Osteocyte (in vitro differentiated cells): ENCODE data around the gene SORBS1. TPM values are rescaled to one million over a fixed set of nuclear protein-coding genes. Genes with fewer than 3 reads are reported as not detected.
A peak's percentile ranks its signal among the peaks of the same experiment; 100 is the strongest.

Source experiments
- DNase-seq: peaks from one replicate; pipeline ENCODE4 v3.0.0; 2021; ENCODE audit warnings: mixed read lengths; ENCODE audit not compliant: unreplicated experiment; ENCODE audit errors: extremely low spot score
- H3K27ac Mint-ChIP-seq: one replicate; pipeline ENCODE4 v1.8.0; 2021; ENCODE audit warnings: mild to moderate bottlenecking, mixed read lengths; ENCODE audit not compliant: unreplicated experiment
- H3K27me3 Mint-ChIP-seq: one replicate; pipeline ENCODE4 v1.8.0; 2021; ENCODE audit warnings: mixed read lengths; ENCODE audit not compliant: unreplicated experiment
- H3K36me3 Mint-ChIP-seq: one replicate; pipeline ENCODE4 v1.8.0; 2021; ENCODE audit warnings: mixed read lengths; ENCODE audit not compliant: unreplicated experiment
- H3K4me1 Mint-ChIP-seq: one replicate; pipeline ENCODE4 v1.8.0; 2021; ENCODE audit warnings: mixed read lengths; ENCODE audit not compliant: unreplicated experiment
- H3K4me3 Mint-ChIP-seq: one replicate; pipeline ENCODE4 v1.8.0; 2021; ENCODE audit warnings: mild to moderate bottlenecking, moderate library complexity, mixed read lengths; ENCODE audit not compliant: unreplicated experiment
- H3K9me3 Mint-ChIP-seq: one replicate; pipeline ENCODE4 v1.8.0; 2021; ENCODE audit warnings: mixed read lengths; ENCODE audit not compliant: unreplicated experiment
- long read RNA-seq: library from polyadenylated mRNA; unstranded; transcript quantifications from one replicate; pipeline ENCODE4 v2.0.0, GENCODE V29; 2021
- total RNA-seq: library from RNA; stranded (reverse); gene quantifications from 2 replicates; pipeline ENCODE4 v1.2.1, GENCODE V29; 2021
- TF ChIP-seq, protein P1 (sequence below): fragments of 200-600 bp; sonication (generic); IDR thresholded peaks from 2 replicates; pipeline ENCODE4 v1.5.0; 2021; ENCODE audit warnings: antibody characterized with exemption, mild to moderate bottlenecking, moderate library complexity

The SORBS1 gene
- 1.7 TPM in 2 replicates for total RNA-seq
- long read RNA-seq, partial matches to known transcripts: 0 of 1 reads
- long read RNA-seq, other reads (novel, unspliced or antisense): 1 of 1 reads

- Mint-ChIP-seq H3K9me3 (no peaks in the 10 kb centered on the region), H3K27me3 (peaks cover 40% of the 10 kb centered on the region), H3K4me1 (peaks cover 8% of the 10 kb centered on the region), H3K27ac (peak within 1 kb of the TSS; percentile 50), H3K36me3 (no peaks in the 10 kb centered on the region), H3K4me3 (peak within 1 kb of the TSS; percentile 96)
- DNase-seq: peak; percentile 97
- TF ChIP-seq, protein P1, sequence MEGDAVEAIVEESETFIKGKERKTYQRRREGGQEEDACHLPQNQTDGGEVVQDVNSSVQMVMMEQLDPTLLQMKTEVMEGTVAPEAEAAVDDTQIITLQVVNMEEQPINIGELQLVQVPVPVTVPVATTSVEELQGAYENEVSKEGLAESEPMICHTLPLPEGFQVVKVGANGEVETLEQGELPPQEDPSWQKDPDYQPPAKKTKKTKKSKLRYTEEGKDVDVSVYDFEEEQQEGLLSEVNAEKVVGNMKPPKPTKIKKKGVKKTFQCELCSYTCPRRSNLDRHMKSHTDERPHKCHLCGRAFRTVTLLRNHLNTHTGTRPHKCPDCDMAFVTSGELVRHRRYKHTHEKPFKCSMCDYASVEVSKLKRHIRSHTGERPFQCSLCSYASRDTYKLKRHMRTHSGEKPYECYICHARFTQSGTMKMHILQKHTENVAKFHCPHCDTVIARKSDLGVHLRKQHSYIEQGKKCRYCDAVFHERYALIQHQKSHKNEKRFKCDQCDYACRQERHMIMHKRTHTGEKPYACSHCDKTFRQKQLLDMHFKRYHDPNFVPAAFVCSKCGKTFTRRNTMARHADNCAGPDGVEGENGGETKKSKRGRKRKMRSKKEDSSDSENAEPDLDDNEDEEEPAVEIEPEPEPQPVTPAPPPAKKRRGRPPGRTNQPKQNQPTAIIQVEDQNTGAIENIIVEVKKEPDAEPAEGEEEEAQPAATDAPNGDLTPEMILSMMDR: no peak
Observed at GRCh38 chr10:95561177-95561863, at the start of gene SORBS1. TSS of gene SORBS1 (minus strand) at chr10:95561371. CDS start at chr10:95441135, 120,236 bp downstream.

GRCh38 chr10:95610727-95611126, 49.6 kb upstream of the SORBS1 start:
- TF ChIP-seq, protein P1: no peak
- no peaks in the 10 kb centered on the region for H3K27me3 Mint-ChIP-seq
- no peak for DNase-seq
- H3K27ac Mint-ChIP-seq: no peak overlapping the region
- H3K36me3 Mint-ChIP-seq: peaks cover 65% of the 10 kb centered on the region
- H3K4me3 Mint-ChIP-seq: no peak overlapping the region
- no peaks in the 10 kb centered on the region for H3K9me3 Mint-ChIP-seq
- H3K4me1 Mint-ChIP-seq: no peaks in the 10 kb centered on the region

DNA sequence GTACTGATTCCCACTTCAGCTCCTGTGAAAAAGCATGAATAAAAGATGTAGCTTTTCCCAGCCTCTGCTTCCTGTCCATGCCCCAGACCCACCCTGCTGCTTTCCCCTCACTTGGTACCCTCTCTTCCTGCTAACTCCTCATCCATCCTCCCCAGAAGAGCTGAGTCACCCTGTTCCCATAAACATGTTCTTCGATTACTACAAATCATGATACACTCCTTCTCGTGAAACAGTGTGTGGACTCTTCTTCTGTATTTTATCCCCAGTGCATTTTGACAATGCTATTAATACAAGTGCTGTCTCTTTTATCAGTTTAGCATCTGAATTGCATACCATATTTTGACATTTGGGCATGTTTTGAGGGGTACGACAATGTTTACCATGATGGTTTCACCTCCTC, 45.8 kb upstream of the SORBS1 start:
- H3K36me3 Mint-ChIP-seq: peaks cover 39% of the 10 kb centered on the region
- no peak for DNase-seq

GRCh38 chr10:95605163-95605562, 44.0 kb upstream of the SORBS1 start:
- Mint-ChIP-seq H3K27ac (no peak overlapping the region), H3K9me3 (no peaks in the 10 kb centered on the region), H3K4me1 (no peaks in the 10 kb centered on the region), H3K4me3 (no peak overlapping the region), H3K27me3 (no peaks in the 10 kb centered on the region), H3K36me3 (peaks cover 25% of the 10 kb centered on the region)
- no peak for DNase-seq
- TF ChIP-seq, protein P1: no peak

More for the DNA sequence above, 45.8 kb upstream of the SORBS1 start:
- TF ChIP-seq, protein P1: no peak
- Mint-ChIP-seq H3K4me1 (no peaks in the 10 kb centered on the region), H3K9me3 (no peaks in the 10 kb centered on the region), H3K27me3 (no peaks in the 10 kb centered on the region), H3K27ac (peak overlapping the region; percentile 14), H3K4me3 (no peak overlapping the region)

DNA sequence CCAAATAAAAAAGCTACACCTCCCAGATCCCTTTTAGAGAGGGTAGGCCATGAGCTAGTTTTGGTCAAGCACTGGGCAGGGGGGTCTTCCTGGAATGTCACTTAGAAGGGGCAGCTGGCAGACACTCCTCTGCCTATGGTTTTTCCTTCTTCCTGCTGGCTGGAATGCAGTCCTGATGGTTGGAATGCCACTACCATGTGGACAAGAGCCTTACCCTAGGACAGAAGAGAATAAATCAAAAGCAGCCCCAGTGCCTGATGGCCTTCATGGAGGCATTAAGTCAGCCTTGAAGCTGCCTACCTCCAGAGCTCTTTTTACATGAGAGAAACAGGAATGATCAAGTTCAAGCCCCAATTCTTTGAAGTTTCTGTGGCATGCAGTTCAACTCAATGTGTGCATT, 43.5 kb upstream of the SORBS1 start:
- H3K27me3 Mint-ChIP-seq: peaks cover 2% of the 10 kb centered on the region
- DNase-seq: no peak
- TF ChIP-seq, protein P1: no peak
- H3K4me1 Mint-ChIP-seq: no peaks in the 10 kb centered on the region
- no peaks in the 10 kb centered on the region for H3K9me3 Mint-ChIP-seq
- no peak overlapping the region for H3K4me3 Mint-ChIP-seq
- no peak overlapping the region for H3K27ac Mint-ChIP-seq
- H3K36me3 Mint-ChIP-seq: peaks cover 21% of the 10 kb centered on the region
